ENCODE results near the gene OR5A1. TPM values are rescaled to one million over a fixed set of nuclear protein-coding genes. Genes with fewer than 3 reads are reported as not detected.

OR5A1 gene
- total RNA-seq, 1 experiment from 2014 or later = not detected

DNA sequence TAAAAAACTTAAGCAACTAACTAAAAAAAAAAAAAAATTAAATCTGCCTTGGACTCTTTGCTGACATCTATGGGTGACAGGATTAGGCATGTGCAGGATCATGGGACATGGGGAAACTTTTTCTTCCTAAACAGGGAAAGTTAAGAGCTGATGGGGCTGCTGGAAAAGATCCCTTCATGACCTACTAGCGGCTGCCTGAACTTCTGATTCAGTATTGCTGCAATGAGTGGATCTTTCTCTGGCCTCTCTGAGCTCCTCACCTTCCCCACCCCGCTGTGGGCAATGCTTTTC, 35.1 kb upstream of the OR5A1 start:
- Histone ChIP-seq H2AFZ (no peak overlapping the region), H3K27ac (no peak overlapping the region), H3K9me3 (ENCODE audit: insufficient read depth, low read depth) (peaks cover 16% of the 10 kb centered on the region), H3K4me1 (replicated peaks; ENCODE audit: insufficient read depth) (no peaks in the 10 kb centered on the region), H3K9me2 (ENCODE audit: insufficient read depth) (no peaks in the 10 kb centered on the region), H4K20me1 (ENCODE audit: insufficient read depth) (no peaks in the 10 kb centered on the region; the same call in 1 of the 2 replicates), H3K79me2 (ENCODE audit: low read depth) (no peaks in the 10 kb centered on the region), H3K36me3 (ENCODE audit: low read depth) (no peaks in the 10 kb centered on the region), H3F3A (ENCODE audit: insufficient read depth, low read depth) (no peaks in the 10 kb centered on the region), H3K4me3 (no peak overlapping the region), H3K27me3 (ENCODE audit: insufficient read depth, low read depth) (no peaks in the 10 kb centered on the region), H3K4me2 (no peak overlapping the region)
- CTCF ChIA-PET = interaction anchor here (1.0 kb wide), 1 partner anchor 209 kb away, joined by 5 read pairs; no protein-coding TSS in a partner anchor
- intact Hi-C loops (cut with micrococcal nuclease; ENCODE audit: unreplicated experiment) = no loop called here
- no peak for TF ChIP-seq EZH2 (IDR thresholded peaks at IDR 0.05; ENCODE audit: low read depth)
- no peak for DNase-seq
- POLR2A ChIA-PET (ENCODE audit: unreplicated experiment) = no interaction called here
- BruUV-seq (replicated peaks) = no TSS peak

DNA sequence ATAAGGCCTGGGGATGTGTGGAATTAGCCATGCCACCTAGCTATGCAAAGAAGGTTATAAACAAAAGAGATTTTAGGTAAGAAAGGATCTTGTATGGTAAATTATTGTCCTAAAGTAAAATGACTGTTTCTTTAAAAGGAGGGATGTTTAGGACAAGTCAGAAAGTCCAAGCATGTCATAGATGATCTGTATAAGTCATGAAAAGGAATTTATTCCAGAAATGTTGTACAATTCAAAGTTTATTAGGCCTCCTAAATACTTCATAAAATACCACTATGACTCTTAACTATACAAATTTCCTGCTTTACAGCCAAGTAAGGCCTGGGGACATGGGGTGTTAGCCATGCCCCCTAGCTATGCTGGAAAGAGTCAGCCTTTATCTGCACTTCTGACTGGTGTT, 32.7 kb upstream of the OR5A1 start:
- H3K79me2 ChIP-seq (ENCODE audit: low read depth) = no peaks in the 10 kb centered on the region
- intact Hi-C loops (cut with micrococcal nuclease; ENCODE audit: unreplicated experiment) = no loop called here
- no TSS peak for BruUV-seq (replicated peaks)
- H3K9me3 ChIP-seq (ENCODE audit: insufficient read depth, low read depth) = peaks cover 16% of the 10 kb centered on the region
- DNase-seq = no peak
- H3K27ac ChIP-seq = no peak overlapping the region
- no peaks in the 10 kb centered on the region for H3K36me3 ChIP-seq (ENCODE audit: low read depth)
- H3K4me3 ChIP-seq = no peak overlapping the region
- POLR2A ChIA-PET (ENCODE audit: unreplicated experiment) = no interaction called here
- no peaks in the 10 kb centered on the region for H3K9me2 ChIP-seq (ENCODE audit: insufficient read depth)
- H3F3A ChIP-seq (ENCODE audit: insufficient read depth, low read depth) = no peaks in the 10 kb centered on the region
- no peak overlapping the region for H2AFZ ChIP-seq
- CTCF ChIA-PET = no interaction called here
- no peak overlapping the region for H3K4me2 ChIP-seq
- H3K27me3 ChIP-seq (ENCODE audit: insufficient read depth, low read depth) = no peaks in the 10 kb centered on the region
- TF ChIP-seq, protein P1, sequence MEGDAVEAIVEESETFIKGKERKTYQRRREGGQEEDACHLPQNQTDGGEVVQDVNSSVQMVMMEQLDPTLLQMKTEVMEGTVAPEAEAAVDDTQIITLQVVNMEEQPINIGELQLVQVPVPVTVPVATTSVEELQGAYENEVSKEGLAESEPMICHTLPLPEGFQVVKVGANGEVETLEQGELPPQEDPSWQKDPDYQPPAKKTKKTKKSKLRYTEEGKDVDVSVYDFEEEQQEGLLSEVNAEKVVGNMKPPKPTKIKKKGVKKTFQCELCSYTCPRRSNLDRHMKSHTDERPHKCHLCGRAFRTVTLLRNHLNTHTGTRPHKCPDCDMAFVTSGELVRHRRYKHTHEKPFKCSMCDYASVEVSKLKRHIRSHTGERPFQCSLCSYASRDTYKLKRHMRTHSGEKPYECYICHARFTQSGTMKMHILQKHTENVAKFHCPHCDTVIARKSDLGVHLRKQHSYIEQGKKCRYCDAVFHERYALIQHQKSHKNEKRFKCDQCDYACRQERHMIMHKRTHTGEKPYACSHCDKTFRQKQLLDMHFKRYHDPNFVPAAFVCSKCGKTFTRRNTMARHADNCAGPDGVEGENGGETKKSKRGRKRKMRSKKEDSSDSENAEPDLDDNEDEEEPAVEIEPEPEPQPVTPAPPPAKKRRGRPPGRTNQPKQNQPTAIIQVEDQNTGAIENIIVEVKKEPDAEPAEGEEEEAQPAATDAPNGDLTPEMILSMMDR (conservative IDR thresholded peaks at IDR 0.05) = no peak
- TF ChIP-seq EZH2 (IDR thresholded peaks at IDR 0.05; ENCODE audit: low read depth) = no peak
- no peaks in the 10 kb centered on the region; the same call in 1 of the 2 replicates for H4K20me1 ChIP-seq (ENCODE audit: insufficient read depth)
- H3K4me1 ChIP-seq (replicated peaks; ENCODE audit: insufficient read depth) = no peaks in the 10 kb centered on the region

GRCh38 chr11:59413646-59414045, 22.6 kb upstream of the OR5A1 start:
- ChIA-PET POLR2A (ENCODE audit: unreplicated experiment) (no interaction called here), CTCF (no interaction called here)
- DNase-seq = no peak
- intact Hi-C loops (cut with micrococcal nuclease; ENCODE audit: unreplicated experiment) = no loop called here
- no TSS peak for BruUV-seq (replicated peaks)
- TF ChIP-seq, protein P1 (conservative IDR thresholded peaks at IDR 0.05) = no peak
- no peak for TF ChIP-seq EZH2 (IDR thresholded peaks at IDR 0.05; ENCODE audit: low read depth)
- no peaks in the 10 kb centered on the region for H3K36me3 ChIP-seq (ENCODE audit: low read depth)
- H2AFZ ChIP-seq = no peak overlapping the region
- H3K4me2 ChIP-seq = no peak overlapping the region
- no peaks in the 10 kb centered on the region for H3K79me2 ChIP-seq (ENCODE audit: low read depth)
- no peak overlapping the region for H3K27ac ChIP-seq
- no peaks in the 10 kb centered on the region; the same call in 1 of the 2 replicates for H3K9me2 ChIP-seq (ENCODE audit: insufficient read depth)
- H3K27me3 ChIP-seq (ENCODE audit: insufficient read depth, low read depth) = 0 out of 2 replicates have a peak, but pooled peaks cover 6% of the 10 kb centered on the region
- no peaks in the 10 kb centered on the region for H3F3A ChIP-seq (ENCODE audit: insufficient read depth, low read depth)
- no peaks in the 10 kb centered on the region for H3K4me1 ChIP-seq (replicated peaks; ENCODE audit: insufficient read depth)
- no peaks in the 10 kb centered on the region; the same call in 1 of the 2 replicates for H3K9me3 ChIP-seq (ENCODE audit: insufficient read depth, low read depth)
- H4K20me1 ChIP-seq (ENCODE audit: insufficient read depth) = no peaks in the 10 kb centered on the region
- no peak overlapping the region for H3K4me3 ChIP-seq

- no TSS peak for BruUV-seq (replicated peaks)
- ChIA-PET CTCF (no interaction called here), POLR2A (ENCODE audit: unreplicated experiment) (no interaction called here)
- H3K4me1 ChIP-seq (replicated peaks; ENCODE audit: insufficient read depth) = no peaks in the 10 kb centered on the region
- TF ChIP-seq, protein P1 (conservative IDR thresholded peaks at IDR 0.05) = no peak
- TF ChIP-seq EZH2 (IDR thresholded peaks at IDR 0.05; ENCODE audit: low read depth) = no peak
- H3K27me3 ChIP-seq (ENCODE audit: insufficient read depth, low read depth) = 0 out of 2 replicates have a peak, but pooled peaks cover 14% of the 10 kb centered on the region
- H4K20me1 ChIP-seq (ENCODE audit: insufficient read depth) = no peaks in the 10 kb centered on the region
- no peaks in the 10 kb centered on the region; the same call in 1 of the 2 replicates for H3K9me2 ChIP-seq (ENCODE audit: insufficient read depth)
- H3F3A ChIP-seq (ENCODE audit: insufficient read depth, low read depth) = no peaks in the 10 kb centered on the region
- no peak overlapping the region for H3K4me3 ChIP-seq
- no peaks in the 10 kb centered on the region for H3K36me3 ChIP-seq (ENCODE audit: low read depth)
- no peaks in the 10 kb centered on the region for H3K79me2 ChIP-seq (ENCODE audit: low read depth)
- H3K27ac ChIP-seq = no peak overlapping the region
- H3K4me2 ChIP-seq = no peak overlapping the region
- H3K9me3 ChIP-seq (ENCODE audit: insufficient read depth, low read depth) = no peaks in the 10 kb centered on the region
- H2AFZ ChIP-seq = no peak overlapping the region
- intact Hi-C loops (cut with micrococcal nuclease; ENCODE audit: unreplicated experiment) = no loop called here
- no peak for DNase-seq
Measured at GRCh38 chr11:59415111-59415510, 21.2 kb upstream of the OR5A1 start.
